Neural cell (in vitro differentiated cells): Measurements from ENCODE around the gene ATP10D. TPM values are rescaled to one million over a fixed set of nuclear protein-coding genes. Genes with fewer than 3 reads are reported as not detected.

Source experiments
- H2AFZ ChIP-seq: fragments of 200-600, 300-800 bp; sonication (generic), shearing (Covaris generic); 2 replicates; pipeline ENCODE4 v1.6.0; 2014; ENCODE audit warnings: low read depth, mild to moderate bottlenecking, antibody characterized with exemption, low read length, moderate library complexity
- H3F3A ChIP-seq: fragments of 200-600 bp; shearing (Covaris generic); 2 replicates; pipeline ENCODE4 v1.6.1; 2016; ENCODE audit warnings: mild to moderate bottlenecking, moderate library complexity, mixed read lengths, antibody characterized with exemption, low read length; ENCODE audit not compliant: insufficient read depth, poor library complexity, severe bottlenecking
- H3K27ac ChIP-seq: fragments of 200-600, 300-800 bp; sonication (generic), shearing (Covaris generic); 2 replicates; pipeline ENCODE4 v1.5.1; 2014; ENCODE audit warnings: mild to moderate bottlenecking, low read length, moderate library complexity
- H3K27me3 ChIP-seq: fragments of 300-800, 200-600 bp; sonication (generic), shearing (Covaris generic); 2 replicates; pipeline ENCODE4 v1.6.0; 2014; ENCODE audit warnings: mild to moderate bottlenecking, low read depth, low read length, moderate library complexity; ENCODE audit not compliant: insufficient read depth
- H3K36me3 ChIP-seq: fragments of 300-800, 200-600 bp; sonication (generic), shearing (Covaris generic); 2 replicates; pipeline ENCODE4 v1.5.1; 2014; ENCODE audit warnings: mild to moderate bottlenecking, antibody characterized with exemption, low read length, moderate library complexity; ENCODE audit not compliant: insufficient read depth
- H3K4me2 ChIP-seq: fragments of 300-800, 200-600 bp; sonication (generic), shearing (Covaris generic); 2 replicates; pipeline ENCODE4 v1.6.0; 2014; ENCODE audit warnings: mild to moderate bottlenecking, low read length
- H3K4me3 ChIP-seq: fragments of 300-800, 200-600 bp; sonication (generic), shearing (Covaris generic); 2 replicates; pipeline ENCODE4 v1.5.1; 2014; ENCODE audit warnings: mild to moderate bottlenecking, low read length, moderate library complexity
- H3K79me2 ChIP-seq: fragments of 200-600 bp; shearing (Covaris generic); replicated peaks from 2 replicates; pipeline ENCODE4 v1.6.0; 2014; ENCODE audit warnings: mild to moderate bottlenecking, low read length, moderate library complexity; ENCODE audit not compliant: insufficient read depth
- H3K9ac ChIP-seq: fragments of 300-800, 200-600 bp; sonication (generic), shearing (Covaris generic); 2 replicates; pipeline ENCODE4 v1.6.1; 2016; ENCODE audit warnings: mild to moderate bottlenecking, low read length, mixed read lengths
- H3K9me2 ChIP-seq: fragments of 200-600 bp; shearing (Covaris generic); 2 replicates; pipeline ENCODE4 v1.6.1; 2016; ENCODE audit warnings: mild to moderate bottlenecking, low read length, mixed read lengths; ENCODE audit not compliant: insufficient read depth
- H3K9me3 ChIP-seq: fragments of 200-600, 300-800 bp; sonication (generic), shearing (Covaris generic); 2 replicates; pipeline ENCODE4 v1.6.1; 2016; ENCODE audit warnings: mild to moderate bottlenecking, mixed run types, low read length, moderate library complexity, mixed read lengths
- H4K20me1 ChIP-seq: fragments of 200-600 bp; shearing (Covaris generic); 2 replicates; pipeline ENCODE4 v1.6.1; 2016; ENCODE audit warnings: mild to moderate bottlenecking, mixed run types; ENCODE audit not compliant: insufficient read depth
- CTCF ChIP-seq: fragments of 450-650 bp; IDR thresholded peaks from 2 replicates; pipeline ENCODE4 v1.5.1; 2014; ENCODE audit warnings: antibody characterized with exemption, mild to moderate bottlenecking, moderate library complexity; ENCODE audit not compliant: poor library complexity, severe bottlenecking
- EP300 ChIP-seq: fragments of 450-650 bp; conservative IDR thresholded peaks from 2 replicates; pipeline ENCODE4 v1.6.1; 2014; ENCODE audit warnings: antibody characterized with exemption, mild to moderate bottlenecking, moderate library complexity; ENCODE audit not compliant: poor library complexity, severe bottlenecking
- EZH2 ChIP-seq: fragments of 200-600, 300-800 bp; shearing (Covaris generic), sonication (generic); IDR thresholded peaks from 2 replicates; pipeline ENCODE4 v1.6.1; 2014; ENCODE audit warnings: antibody characterized with exemption, low read length, borderline replicate concordance, mild to moderate bottlenecking; ENCODE audit not compliant: insufficient read depth, poor library complexity, severe bottlenecking
- MXI1 ChIP-seq: fragments of 450-650 bp; conservative IDR thresholded peaks from 2 replicates; pipeline ENCODE4 v1.6.1; 2014; ENCODE audit warnings: antibody characterized with exemption, mild to moderate bottlenecking; ENCODE audit not compliant: poor library complexity, severe bottlenecking
- POLR2AphosphoS5 ChIP-seq: IDR thresholded peaks from 2 replicates; pipeline ENCODE4 v1.6.1; 2012
- RAD21 ChIP-seq: fragments of 450-650 bp; conservative IDR thresholded peaks from 2 replicates; pipeline ENCODE4 v1.6.1; 2014; ENCODE audit warnings: antibody characterized with exemption, mild to moderate bottlenecking, moderate library complexity
- REST ChIP-seq: IDR thresholded peaks from 2 replicates; pipeline ENCODE4 v1.6.1; 2012; ENCODE audit warnings: borderline replicate concordance
- SMC3 ChIP-seq: fragments of 450-650 bp; conservative IDR thresholded peaks from 2 replicates; pipeline ENCODE4 v1.6.1; 2014; ENCODE audit warnings: antibody characterized with exemption, mild to moderate bottlenecking, moderate library complexity; ENCODE audit not compliant: poor library complexity
- TAF1 ChIP-seq: IDR thresholded peaks from 2 replicates; pipeline ENCODE4 v1.6.1; 2012; ENCODE audit warnings: low read depth
- polyA plus RNA-seq: library from polyadenylated mRNA; depleted of rRNA; stranded (reverse); fragments of >200 nt; gene quantifications from 2 replicates; pipeline ENCODE4 v1.2.3, GENCODE V29; 2014

ATP10D gene
- polyA plus RNA-seq, 1 donor from 2014 or later = 4.5 TPM

GRCh38 chr4:47562297-47562696 is 77.2 kb downstream of the ATP10D start:
- Histone ChIP-seq H3K4me2 (no peak overlapping the region), H2AFZ (no peak overlapping the region), H3K9ac (no peak overlapping the region), H3F3A (no peaks in the 10 kb centered on the region), H3K9me2 (no peaks in the 10 kb centered on the region), H3K9me3 (no peaks in the 10 kb centered on the region), H3K36me3 (no peaks in the 10 kb centered on the region), H3K4me3 (no peak overlapping the region), H4K20me1 (no peaks in the 10 kb centered on the region), H3K27me3 (no peaks in the 10 kb centered on the region), H3K79me2 (no peaks in the 10 kb centered on the region), H3K27ac (no peak overlapping the region)
- TF ChIP-seq SMC3 (no peak), REST (no peak), EP300 (no peak), TAF1 (no peak), RAD21 (no peak), EZH2 (no peak), MXI1 (no peak), POLR2AphosphoS5 (no peak), CTCF (no peak)

DNA sequence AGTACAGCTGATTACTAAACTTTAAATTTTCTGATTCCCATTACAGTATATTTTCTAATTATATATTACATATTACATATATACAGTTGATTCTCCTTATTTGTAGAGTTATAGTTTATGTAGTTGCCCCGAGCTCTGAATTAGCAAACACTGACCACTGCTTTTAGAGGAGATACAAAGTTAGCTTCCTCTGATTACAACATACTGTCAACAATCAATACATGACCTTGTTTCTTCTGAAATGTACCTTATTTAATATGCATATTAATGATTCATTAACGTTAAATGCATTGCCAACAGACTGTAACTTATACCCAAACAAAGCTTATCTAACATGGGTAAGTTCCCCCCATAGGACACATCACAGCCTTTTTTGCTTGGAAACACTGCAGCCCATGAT is 81.5 kb downstream of the ATP10D start:
- H3K9me3 ChIP-seq = no peaks in the 10 kb centered on the region
- no peak overlapping the region for H3K27ac ChIP-seq
- no peaks in the 10 kb centered on the region for H3K9me2 ChIP-seq
- H3K9ac ChIP-seq = no peak overlapping the region
- no peaks in the 10 kb centered on the region for H3K27me3 ChIP-seq
- H3K79me2 ChIP-seq = no peaks in the 10 kb centered on the region
- TF ChIP-seq MXI1 (no peak), EZH2 (no peak), SMC3 (no peak), TAF1 (no peak), REST (no peak), EP300 (no peak), POLR2AphosphoS5 (no peak), CTCF (no peak)
- no peak overlapping the region for H3K4me3 ChIP-seq
- H2AFZ ChIP-seq = no peak overlapping the region
- no peaks in the 10 kb centered on the region for H3K36me3 ChIP-seq
- no peaks in the 10 kb centered on the region for H4K20me1 ChIP-seq
- no peaks in the 10 kb centered on the region for H3F3A ChIP-seq
- no peak overlapping the region for H3K4me2 ChIP-seq
